HG02623 (cell line): ENCODE measurements around the gene CNTN5.

Experiments used
- ATAC-seq: cut with Tn5 transposase; IDR thresholded peaks from one replicate; pipeline ENCODE4 v1.9.1; 2021; ENCODE audit warnings: moderate library complexity; ENCODE audit not compliant: unreplicated experiment

Gene CNTN5

DNA sequence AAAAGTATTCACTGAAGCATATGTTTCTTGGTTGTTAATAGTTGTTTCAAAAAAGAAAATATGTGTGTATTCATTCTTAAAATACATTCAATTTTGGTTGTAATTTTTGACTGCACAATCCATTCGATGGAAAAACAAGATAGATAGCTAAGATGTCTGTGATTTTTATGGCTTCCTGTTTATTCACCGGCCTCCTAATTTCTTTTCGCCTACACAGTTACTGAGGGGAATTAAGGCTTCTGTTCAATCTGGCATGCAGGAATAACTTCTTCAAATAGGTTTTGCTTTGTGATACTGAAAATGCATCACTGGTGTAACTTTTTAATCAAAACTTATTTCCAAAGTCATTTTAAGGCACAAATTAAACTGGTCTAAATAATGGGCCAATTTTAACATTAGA, 1375.5 kb downstream of the CNTN5 start:
- no peak for ATAC-seq

DNA sequence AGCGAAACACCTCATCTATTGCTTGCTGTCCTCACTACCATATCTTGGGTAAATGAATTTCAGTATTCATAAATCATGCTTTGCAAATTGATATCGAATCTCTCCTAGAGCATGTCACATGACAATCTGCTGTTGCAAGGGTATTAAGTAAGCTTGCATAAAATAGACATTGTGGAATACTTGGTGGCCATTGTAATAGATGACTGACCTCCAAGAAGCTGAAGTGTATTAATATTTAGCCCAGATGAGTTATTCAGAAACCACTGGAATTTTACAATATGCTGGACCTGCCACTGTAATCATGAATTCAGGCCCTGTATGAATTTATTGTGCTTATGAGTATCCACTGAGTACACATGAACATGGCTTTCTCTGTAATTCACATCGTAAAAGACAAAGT, 1376.7 kb downstream of the CNTN5 start:
- no peak for ATAC-seq

DNA sequence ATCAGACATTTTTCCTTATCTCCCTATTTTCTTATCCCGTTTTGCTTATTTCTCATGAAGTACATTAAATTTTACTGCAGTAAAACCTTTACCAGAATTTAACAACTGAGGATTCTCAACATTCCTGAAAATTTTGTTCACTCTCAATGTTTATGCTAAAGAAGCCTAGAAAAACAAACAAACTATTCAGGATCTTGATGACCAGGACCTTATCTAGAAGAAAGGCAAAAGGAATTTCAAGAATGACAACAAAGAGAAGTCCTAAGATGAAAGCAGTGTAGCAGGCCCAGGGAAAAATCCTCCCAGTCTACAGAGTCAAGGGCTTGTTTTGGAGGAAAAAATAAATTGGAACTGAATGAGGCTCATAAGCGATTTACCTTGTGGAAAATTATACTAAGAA, 1383.1 kb downstream of the CNTN5 start:
- ATAC-seq = no peak

DNA sequence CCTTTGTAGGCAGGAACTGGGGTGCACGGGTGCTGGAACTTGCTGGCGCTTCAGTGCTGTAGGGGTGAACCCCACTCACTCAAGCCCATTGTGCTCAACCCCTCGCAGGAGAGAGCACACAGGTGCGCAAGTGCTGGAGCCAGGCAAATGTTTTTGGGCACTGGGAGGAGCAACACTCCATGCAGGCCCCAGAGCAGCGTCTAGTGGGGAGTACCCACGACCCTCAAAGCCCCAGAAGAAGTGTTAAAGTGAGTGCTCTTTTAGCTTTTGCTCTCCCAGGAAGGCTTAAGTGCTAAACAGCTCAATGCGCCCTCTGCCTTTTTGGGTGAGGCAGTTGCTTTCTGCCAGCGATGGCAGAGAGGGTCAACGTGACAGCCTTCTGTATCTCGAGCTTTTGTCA, 1384.2 kb downstream of the CNTN5 start:
- ATAC-seq = no peak
